SK-N-SH (cell line): ENCODE measurements around the gene BLCAP.

Source experiments
- CTCF ChIP-seq: fragments of 200-600 bp; sonication (generic); IDR thresholded peaks from 2 replicates; pipeline ENCODE4 v1.6.1; 2017; ENCODE audit warnings: antibody characterized with exemption, mild to moderate bottlenecking, moderate library complexity
- EZH2phosphoT487 ChIP-seq: fragments of 200-600 bp; sonication (generic); IDR thresholded peaks from 2 replicates; pipeline ENCODE4 v1.6.1; 2017; ENCODE audit warnings: low read depth, mixed run types, mild to moderate bottlenecking, antibody characterized with exemption, moderate library complexity, borderline replicate concordance
- MEF2A ChIP-seq: IDR thresholded peaks from 2 replicates; pipeline ENCODE4 v1.4.0; 2012; ENCODE audit warnings: low read depth, borderline replicate concordance
- MXI1 ChIP-seq: IDR thresholded peaks from 2 replicates; pipeline ENCODE4 v1.6.1; 2012; ENCODE audit warnings: mild to moderate bottlenecking, low read depth, low read length, improper control_type of control experiment
- NRF1 ChIP-seq: IDR thresholded peaks from 2 replicates; pipeline ENCODE4 v1.6.1; 2012; ENCODE audit warnings: low read depth, mild to moderate bottlenecking, low read length
- RAD21 ChIP-seq: IDR thresholded peaks from 2 replicates; pipeline ENCODE4 v1.6.1; 2012; ENCODE audit warnings: mild to moderate bottlenecking, low read length
- SMC3 ChIP-seq: IDR thresholded peaks from 2 replicates; pipeline ENCODE4 v1.6.1; 2012; ENCODE audit warnings: low read depth, low read length, improper control_type of control experiment
- ZBTB33 ChIP-seq: IDR thresholded peaks from 2 replicates; pipeline ENCODE4 v1.4.0; 2012; ENCODE audit warnings: low read depth, borderline replicate concordance

DNA sequence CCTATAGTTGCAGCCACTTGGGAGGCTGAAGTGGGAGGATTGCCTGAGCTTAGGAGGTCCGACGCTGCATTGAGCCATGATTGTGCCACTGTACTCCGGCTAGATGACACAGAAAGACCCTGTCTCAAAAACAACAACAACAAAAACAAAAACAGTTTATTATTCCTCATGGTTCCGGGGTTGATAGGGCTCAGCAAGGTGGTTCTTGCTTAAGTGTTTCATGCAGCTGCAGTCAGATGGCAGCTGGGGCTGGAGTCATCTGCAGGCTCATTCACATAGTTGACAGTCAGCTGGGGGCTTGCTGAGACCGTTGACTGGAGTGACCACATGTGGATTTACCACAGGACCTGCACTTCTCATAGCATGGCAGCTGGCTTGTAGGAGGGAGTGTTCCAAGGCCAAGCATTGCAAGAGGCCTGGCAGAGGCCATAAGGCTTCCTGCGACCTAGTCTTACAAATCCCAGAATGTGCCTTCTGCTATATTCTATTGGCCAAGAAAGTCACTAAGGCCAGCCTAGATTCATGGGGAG lies 35.5 kb downstream of the BLCAP start:
- TF ChIP-seq CTCF (no peak), EZH2phosphoT487 (no peak), SMC3 (no peak), NRF1 (no peak), ZBTB33 (no peak), RAD21 (no peak), MXI1 (no peak), MEF2A (no peak)
